ENCODE data around the gene OXER1.

The OXER1 gene

DNA sequence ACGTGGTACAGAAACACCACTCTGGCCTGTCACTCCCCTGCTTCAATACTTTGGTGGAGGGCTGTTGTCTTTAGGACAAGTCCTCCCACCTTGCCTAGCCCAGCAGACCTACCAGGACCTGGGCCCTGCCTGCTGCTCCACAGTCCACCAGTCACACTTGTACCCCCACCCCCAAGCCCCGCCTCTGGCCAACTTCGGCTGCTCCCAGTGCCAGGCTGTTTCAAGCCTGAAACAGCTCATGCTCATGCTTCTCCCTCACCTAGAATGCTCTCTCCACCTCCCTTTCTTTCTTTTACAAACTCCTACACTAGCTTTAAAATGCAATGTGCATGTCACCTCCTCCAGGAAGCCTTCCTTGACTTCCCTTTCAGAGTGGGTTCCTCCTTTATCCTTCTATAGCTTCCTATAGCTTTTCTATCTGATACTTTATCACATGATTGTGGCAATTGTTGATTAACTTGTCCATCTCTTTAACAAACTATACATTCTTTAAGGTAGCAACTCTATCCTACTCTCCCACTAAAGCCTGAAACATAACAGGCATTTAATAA, 4.8 kb upstream of the OXER1 start:
- no peak for DNase-seq

- no peak for DNase-seq
These were observed 4.2 kb upstream of the OXER1 start for GRCh38 chr2:42767899-42768705.

DNA sequence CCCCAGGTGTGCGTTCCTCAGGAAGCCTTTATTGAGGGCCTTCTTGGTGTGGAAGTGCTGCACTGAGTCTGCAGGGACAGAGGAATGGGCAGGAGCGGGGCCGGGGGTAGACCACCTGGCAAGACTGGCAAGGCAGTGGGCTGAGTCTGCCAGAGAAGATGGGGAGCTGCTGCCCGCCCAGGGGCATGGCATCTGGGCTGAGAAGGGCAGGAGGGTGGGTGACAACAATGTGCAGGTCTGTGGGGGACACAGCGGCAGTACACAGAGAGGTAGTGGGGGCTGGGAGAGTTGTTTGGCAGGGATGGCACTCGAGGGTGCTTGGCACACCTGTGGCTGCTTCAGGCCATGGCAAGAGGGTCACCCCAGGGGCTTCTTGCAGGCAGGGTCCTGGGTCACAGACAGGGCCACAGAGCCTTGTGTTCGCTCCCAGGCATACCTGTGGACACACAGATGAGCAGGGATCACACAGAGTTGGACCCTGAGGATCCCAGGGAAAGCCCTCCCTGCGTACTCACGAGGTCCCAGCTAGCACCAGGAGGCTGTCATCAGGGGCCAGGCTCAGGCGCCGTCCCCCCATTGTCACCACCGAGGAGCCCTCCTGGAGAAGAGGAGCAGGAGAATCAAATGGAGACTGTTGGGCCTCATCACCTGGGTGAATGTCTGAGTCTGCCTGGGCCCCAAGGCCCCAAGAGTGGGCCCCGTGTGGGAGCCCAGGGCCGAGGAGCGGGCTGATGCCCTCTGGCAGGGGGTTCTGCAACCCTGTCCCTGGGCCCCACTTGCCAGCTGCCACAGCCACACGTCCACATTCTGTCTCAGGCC, 3.4 kb upstream of the OXER1 start:
- DNase-seq, result no peak

DNA sequence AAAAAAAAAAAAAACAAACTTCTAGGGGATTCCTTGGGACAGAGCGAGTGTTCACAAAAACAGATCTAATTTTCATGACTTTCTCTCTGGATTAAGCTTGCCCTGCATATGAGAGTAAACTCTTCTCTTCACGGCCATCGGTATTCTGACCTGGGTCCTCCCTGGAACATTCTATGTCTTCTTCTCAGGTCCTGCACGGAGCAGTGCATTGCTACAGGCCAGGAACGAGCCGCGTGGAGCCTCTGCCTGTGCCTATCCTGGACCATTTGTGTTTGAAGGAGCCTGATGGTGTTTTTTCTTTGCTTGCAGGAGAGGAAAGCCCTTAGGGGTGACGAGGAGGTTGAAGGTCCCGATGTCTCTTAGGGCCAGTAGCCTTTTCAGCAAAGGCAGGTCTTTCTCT, 1.8 kb upstream of the OXER1 start:
- no peak for DNase-seq

DNA sequence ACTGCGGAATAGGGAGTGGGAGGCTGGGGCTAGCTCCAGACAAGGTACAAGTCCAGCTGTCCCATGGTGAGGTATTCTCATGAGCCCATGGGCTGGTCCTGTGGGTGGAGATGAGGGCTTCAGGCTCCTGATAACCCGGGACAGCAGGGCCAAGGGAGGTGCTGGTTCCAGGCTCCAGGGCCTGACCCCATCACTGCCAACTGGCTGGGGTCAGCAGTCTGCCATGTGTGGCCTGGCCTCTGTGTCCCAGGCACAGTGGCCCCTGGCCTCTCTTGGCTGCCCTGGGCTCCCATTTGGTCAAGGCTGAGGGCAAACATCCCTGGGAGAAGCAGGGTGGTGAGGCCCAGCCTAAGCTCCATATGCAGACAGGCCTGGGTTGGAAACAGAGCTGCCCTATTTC, 966 bp upstream of the OXER1 start:
- DNase-seq, result no peak

- DNase-seq, result no peak
These were observed 821 bp downstream of the OXER1 start for GRCh38 chr2:42762823-42763804.

DNA sequence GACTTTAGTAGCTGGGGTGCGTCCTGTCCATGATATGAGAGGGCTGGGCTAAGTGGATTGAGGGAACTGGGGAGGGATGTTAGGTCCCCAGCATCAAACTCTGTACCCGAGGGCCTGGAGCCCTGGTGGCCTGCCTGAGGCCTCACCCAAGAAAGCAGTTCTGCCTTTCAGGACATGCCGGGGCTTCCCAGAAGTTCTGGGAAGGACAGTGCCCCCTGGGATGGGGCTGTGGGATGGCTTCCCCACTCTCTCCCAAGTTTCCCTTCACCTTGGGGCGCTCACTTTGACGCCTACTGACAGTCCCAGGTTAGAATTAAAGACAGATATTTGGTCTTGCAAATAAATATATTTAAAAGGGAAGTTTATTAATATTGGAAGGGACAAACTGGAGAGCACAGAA, 1.8 kb downstream of the OXER1 start:
- no peak for DNase-seq

GRCh38 chr2:42761554-42761953, 2.4 kb downstream of the OXER1 start:
- no peak for DNase-seq

DNA sequence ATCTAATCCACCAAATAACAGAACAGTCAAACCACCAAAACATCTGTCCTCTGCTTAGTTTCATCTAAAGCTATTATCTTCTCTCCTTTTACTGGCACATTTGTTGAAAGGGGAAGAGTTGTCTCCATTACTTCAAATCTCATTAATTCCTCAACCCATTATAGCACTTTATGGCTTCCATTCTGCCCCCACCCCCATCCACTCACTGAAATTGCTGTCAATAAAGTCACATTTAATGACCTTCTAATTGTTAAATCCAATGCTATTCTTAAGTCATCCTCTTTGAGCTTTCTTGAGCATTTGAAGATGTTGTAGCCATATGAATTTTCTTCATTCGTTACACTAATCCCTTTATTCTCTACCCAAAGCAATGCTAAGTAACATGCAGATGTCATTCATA, 5.2 kb downstream of the OXER1 start:
- no peak for DNase-seq

GRCh38 chr2:42757981-42758740, 5.8 kb downstream of the OXER1 start:
- no peak for DNase-seq

- no peak for DNase-seq
These were observed 6.9 kb downstream of the OXER1 start for GRCh38 chr2:42756966-42757513.

DNA sequence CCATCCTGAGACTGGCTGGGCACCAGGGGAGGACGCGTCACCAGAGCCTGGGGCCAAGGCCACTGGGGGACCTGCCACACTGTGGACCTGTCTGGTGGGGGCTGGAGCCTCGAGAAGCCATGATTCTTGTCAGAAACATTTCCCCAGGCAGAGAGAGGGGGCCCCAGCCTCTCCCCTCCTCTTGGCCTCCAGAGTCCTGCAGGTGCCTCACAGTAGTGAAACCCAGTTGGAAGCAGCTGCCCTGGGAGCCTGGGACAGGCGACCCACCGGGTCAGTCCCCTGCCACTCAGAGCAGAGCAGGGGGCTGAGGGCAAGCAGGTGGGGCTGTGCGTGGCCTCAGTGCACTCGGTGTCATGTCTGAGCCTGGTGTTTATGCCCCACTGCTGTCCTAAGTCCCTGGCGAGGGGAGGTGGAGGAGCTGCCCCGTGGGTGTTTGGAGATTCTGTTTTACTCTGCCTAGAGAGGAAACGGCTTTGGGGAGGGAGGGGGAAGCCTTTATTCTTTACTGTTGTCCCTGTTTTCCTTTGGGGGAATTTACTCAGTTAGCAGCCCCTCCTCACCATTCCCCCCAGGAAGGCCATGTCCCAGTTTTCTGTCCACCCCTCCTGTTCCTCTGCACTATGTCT, 7.7 kb downstream of the OXER1 start:
- DNase-seq, result no peak

GRCh38 chr2:42755191-42755880, 8.6 kb downstream of the OXER1 start:
- DNase-seq, result peak; percentile 44

- DNase-seq, result no peak
These were observed 9.2 kb downstream of the OXER1 start for GRCh38 chr2:42754776-42755140.

DNA sequence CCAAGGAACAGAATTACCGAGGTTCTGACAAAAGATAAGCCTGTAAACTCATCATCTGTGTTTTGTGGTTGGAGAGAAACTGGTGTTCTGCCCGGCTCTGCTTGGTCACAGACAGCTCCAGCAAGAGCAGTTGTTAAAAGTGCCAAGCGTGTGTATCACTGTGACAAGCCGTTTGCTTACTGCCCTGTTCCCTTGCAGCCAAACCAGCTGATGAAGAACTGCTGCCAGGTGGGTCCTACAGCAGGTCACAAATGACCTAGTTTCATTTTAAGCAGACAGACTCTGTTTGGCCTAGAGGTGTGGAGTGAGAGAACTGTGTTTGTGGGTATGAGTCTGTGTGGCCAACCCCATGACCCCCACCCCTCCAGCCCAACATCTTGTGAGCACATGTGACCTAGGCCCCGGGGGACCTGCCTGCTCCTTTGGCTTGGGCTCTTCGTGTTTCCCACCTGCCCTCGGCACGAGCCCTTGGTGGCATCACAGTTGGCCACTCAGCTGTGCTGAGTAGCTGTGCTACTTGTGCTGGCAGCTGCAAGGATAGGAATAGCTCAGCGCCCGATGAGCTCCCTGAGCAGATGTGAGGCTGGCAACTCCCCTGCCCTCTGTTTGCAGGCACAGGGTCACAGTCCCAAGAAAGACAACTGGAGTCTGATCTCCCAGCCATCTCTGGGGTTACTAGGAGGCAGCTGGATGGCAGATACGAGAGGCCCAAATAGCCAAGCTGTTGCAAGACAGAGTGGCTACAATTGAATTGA, 9.7 kb downstream of the OXER1 start:
- peak; percentile 57 for DNase-seq

- no peak for DNase-seq
These were observed 10.8 kb downstream of the OXER1 start for GRCh38 chr2:42752816-42753813.

- DNase-seq, result no peak
These were observed 11.6 kb downstream of the OXER1 start for GRCh38 chr2:42752314-42752713.

DNA sequence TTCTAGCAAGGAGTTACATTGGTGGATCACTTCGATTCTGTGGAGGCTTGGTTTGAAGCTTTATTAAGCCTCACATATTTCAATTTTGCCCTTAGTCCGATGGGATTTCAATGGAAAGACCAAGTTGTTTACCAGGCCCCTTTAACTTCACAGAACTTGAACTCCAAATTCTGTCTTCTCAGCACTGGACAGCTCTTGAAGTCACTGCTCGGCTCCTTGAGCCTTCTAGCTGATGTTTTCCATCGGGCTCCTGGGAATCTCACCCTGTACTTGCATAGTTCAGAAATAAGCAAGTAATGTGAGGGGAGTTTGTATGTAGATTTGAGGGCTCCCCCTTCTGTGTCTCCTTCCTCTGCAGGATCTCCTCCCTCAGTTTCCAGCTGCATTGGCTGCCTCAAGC, 15.1 kb downstream of the OXER1 start:
- DNase-seq, result no peak
